Activated CD4-positive, alpha-beta memory T cell treated with anti-CD3 and anti-CD28 coated beads for 36 hours (primary cell): ENCODE data around the gene TFEC. TPM values are rescaled to one million over a fixed set of nuclear protein-coding genes. Genes with fewer than 3 reads are reported as not detected.
"Not testable (repeated sequence)": the region's sequence is repeated elsewhere in the genome, so short reads cannot be mapped to it uniquely, and the experiment has no call there.

ENCODE experiments used
- CTCF ChIA-PET: fragments of 350-600 bp; sonication (Branson Sonifier 250); formaldehyde crosslinking; loops from one replicate; lab custom pipeline; 2021; ENCODE audit warnings: antibody characterized with exemption, inconsistent platforms; lab: Charles Lee
- POLR2A ChIA-PET: fragments of 350-600 bp; sonication (Branson Sonifier 250); formaldehyde crosslinking; loops from one replicate; lab custom pipeline; 2021; ENCODE audit warnings: antibody characterized with exemption; lab: Charles Lee
- DNase-seq: peaks from one replicate; pipeline ENCODE4 v3.0.0-alpha.2; 2020
- H3K27ac Mint-ChIP-seq: one replicate; pipeline ENCODE4 v1.8.0; 2021; ENCODE audit warnings: mixed read lengths
- H3K27me3 Mint-ChIP-seq: one replicate; pipeline ENCODE4 v1.8.0; 2021; ENCODE audit warnings: mixed read lengths
- H3K36me3 Mint-ChIP-seq: one replicate; pipeline ENCODE4 v1.8.0; 2021; ENCODE audit warnings: mixed read lengths
- H3K4me1 Mint-ChIP-seq: one replicate; pipeline ENCODE4 v1.8.0; 2021; ENCODE audit warnings: low read depth, mixed read lengths
- H3K4me3 Mint-ChIP-seq: one replicate; pipeline ENCODE4 v1.8.0; 2021; ENCODE audit warnings: mild to moderate bottlenecking, mixed read lengths
- H3K9me3 Mint-ChIP-seq: one replicate; pipeline ENCODE4 v1.8.0; 2021; ENCODE audit warnings: mixed read lengths
- intact Hi-C: fragments of 100-400 bp; cut with micrococcal nuclease; formaldehyde crosslinking; loops from one replicate; pipeline ENCODE4 v1.15.1; 2023
- total RNA-seq, 2 experiments: library from RNA; stranded (reverse); gene quantifications; one replicate each; pipeline ENCODE4 v1.2.3, GENCODE V29; 2021

TFEC gene
- total RNA-seq, 2 experiments from 2014 or later, result not detected

- CTCF ChIA-PET, result no interaction called here
These were observed 1.8 kb downstream of the TFEC start for GRCh38 chr7:116028787-116029186.

GRCh38 chr7:116027786-116028185 lies 2.8 kb downstream of the TFEC start:
- Mint-ChIP-seq H3K4me1 (no peaks in the 10 kb centered on the region), H3K27ac (no peak overlapping the region), H3K9me3 (no peaks in the 10 kb centered on the region), H3K4me3 (no peak overlapping the region), H3K27me3 (peaks cover 9% of the 10 kb centered on the region), H3K36me3 (no peaks in the 10 kb centered on the region)
- ChIA-PET POLR2A (no interaction called here), CTCF (no interaction called here)
- intact Hi-C loops, result no loop called here
- DNase-seq, result no peak

More at GRCh38 chr7:116028787-116029186, 1.8 kb downstream of the TFEC start:
- Mint-ChIP-seq H3K4me3 (no peak overlapping the region), H3K27ac (no peak overlapping the region), H3K27me3 (peaks cover 9% of the 10 kb centered on the region), H3K4me1 (no peaks in the 10 kb centered on the region), H3K9me3 (no peaks in the 10 kb centered on the region), H3K36me3 (no peaks in the 10 kb centered on the region)
- intact Hi-C loops, result no loop called here
- POLR2A ChIA-PET, result no interaction called here
- DNase-seq, result no peak

- CTCF ChIA-PET, result no interaction called here
- no peaks in the 10 kb centered on the region for H3K4me1 Mint-ChIP-seq
These were observed 5.4 kb downstream of the TFEC start for GRCh38 chr7:116024826-116025809.

GRCh38 chr7:116021237-116021636 lies 9.3 kb downstream of the TFEC start:
- H3K36me3 Mint-ChIP-seq, result no peaks in the 10 kb centered on the region
- no peak overlapping the region for H3K4me3 Mint-ChIP-seq
- no peaks in the 10 kb centered on the region for H3K4me1 Mint-ChIP-seq
- no peaks in the 10 kb centered on the region for H3K9me3 Mint-ChIP-seq
- POLR2A ChIA-PET, result no interaction called here
- DNase-seq, result no peak
- no peak overlapping the region for H3K27ac Mint-ChIP-seq
- peaks cover 2% of the 10 kb centered on the region for H3K27me3 Mint-ChIP-seq
- intact Hi-C loops, result no loop called here
- CTCF ChIA-PET, result no interaction called here

More at GRCh38 chr7:116024826-116025809, 5.4 kb downstream of the TFEC start:
- no peak for DNase-seq
- no peak overlapping the region for H3K4me3 Mint-ChIP-seq
- intact Hi-C loops, result no loop called here
- no peaks in the 10 kb centered on the region for H3K9me3 Mint-ChIP-seq
- peaks cover 3% of the 10 kb centered on the region for H3K27me3 Mint-ChIP-seq
- POLR2A ChIA-PET, result no interaction called here
- H3K36me3 Mint-ChIP-seq, result no peaks in the 10 kb centered on the region
- no peak overlapping the region for H3K27ac Mint-ChIP-seq

GRCh38 chr7:116018731-116019130 lies 11.8 kb downstream of the TFEC start:
- peaks cover 2% of the 10 kb centered on the region for H3K27me3 Mint-ChIP-seq
- no peak overlapping the region for H3K27ac Mint-ChIP-seq
- H3K9me3 Mint-ChIP-seq, result no peaks in the 10 kb centered on the region
- POLR2A ChIA-PET, result no interaction called here
- no peaks in the 10 kb centered on the region for H3K36me3 Mint-ChIP-seq
- no peaks in the 10 kb centered on the region for H3K4me1 Mint-ChIP-seq
- CTCF ChIA-PET, result no interaction called here
- DNase-seq, result no peak
- intact Hi-C loops, result no loop called here
- H3K4me3 Mint-ChIP-seq, result no peak overlapping the region

GRCh38 chr7:116013675-116014074 lies 16.9 kb downstream of the TFEC start:
- intact Hi-C loops, result no loop called here
- ChIA-PET POLR2A (no interaction called here), CTCF (interaction anchor here (0.6 kb wide), 1 partner anchor 231 kb away, joined by 4 read pairs; no protein-coding TSS in a partner anchor)
- DNase-seq, result no peak
- Mint-ChIP-seq H3K27ac (no peak overlapping the region), H3K4me3 (no peak overlapping the region), H3K27me3 (peaks cover 2% of the 10 kb centered on the region), H3K9me3 (no peaks in the 10 kb centered on the region), H3K36me3 (no peaks in the 10 kb centered on the region), H3K4me1 (no peaks in the 10 kb centered on the region)

GRCh38 chr7:116011584-116011983 lies 19.0 kb downstream of the TFEC start:
- DNase-seq, result no peak
- intact Hi-C loops, result no loop called here
- ChIA-PET CTCF (no interaction called here), POLR2A (no interaction called here)
- H3K27ac Mint-ChIP-seq, result no peak overlapping the region
- no peaks in the 10 kb centered on the region for H3K36me3 Mint-ChIP-seq
- H3K9me3 Mint-ChIP-seq, result peaks cover under 1% of the 10 kb centered on the region
- no peaks in the 10 kb centered on the region for H3K4me1 Mint-ChIP-seq
- H3K4me3 Mint-ChIP-seq, result no peak overlapping the region
- no peaks in the 10 kb centered on the region for H3K27me3 Mint-ChIP-seq

GRCh38 chr7:116004762-116005161 lies 25.8 kb downstream of the TFEC start:
- intact Hi-C loops, POLR2A ChIA-PET, H3K4me3 Mint-ChIP-seq, H3K27me3 Mint-ChIP-seq, CTCF ChIA-PET, H3K27ac Mint-ChIP-seq, DNase-seq, H3K36me3 Mint-ChIP-seq, H3K4me1 Mint-ChIP-seq: not testable (repeated sequence)
- H3K9me3 Mint-ChIP-seq, result peaks cover 19% of the 10 kb centered on the region

GRCh38 chr7:115997221-115997620 lies 33.3 kb downstream of the TFEC start:
- Mint-ChIP-seq H3K36me3 (no peaks in the 10 kb centered on the region), H3K9me3 (peaks cover 5% of the 10 kb centered on the region), H3K27ac (no peak overlapping the region), H3K4me1 (no peaks in the 10 kb centered on the region), H3K27me3 (no peaks in the 10 kb centered on the region), H3K4me3 (no peak overlapping the region)
- no peak for DNase-seq
- intact Hi-C loops, result no loop called here
- ChIA-PET CTCF (no interaction called here), POLR2A (no interaction called here)

GRCh38 chr7:115995701-115996100 lies 34.9 kb downstream of the TFEC start:
- intact Hi-C loops, result no loop called here
- Mint-ChIP-seq H3K27ac (no peak overlapping the region), H3K36me3 (no peaks in the 10 kb centered on the region), H3K4me1 (no peaks in the 10 kb centered on the region), H3K4me3 (no peak overlapping the region), H3K9me3 (peaks cover 5% of the 10 kb centered on the region), H3K27me3 (no peaks in the 10 kb centered on the region)
- no peak for DNase-seq
- ChIA-PET POLR2A (no interaction called here), CTCF (no interaction called here)

- Mint-ChIP-seq H3K4me1 (no peaks in the 10 kb centered on the region), H3K9me3 (peaks cover 1% of the 10 kb centered on the region), H3K4me3 (no peak overlapping the region), H3K27me3 (no peaks in the 10 kb centered on the region), H3K36me3 (no peaks in the 10 kb centered on the region), H3K27ac (no peak overlapping the region)
- intact Hi-C loops, result no loop called here
- ChIA-PET POLR2A (no interaction called here), CTCF (no interaction called here)
- no peak for DNase-seq
These were observed 42.2 kb downstream of the TFEC start for GRCh38 chr7:115988401-115988800.

GRCh38 chr7:115987486-115987885 lies 43.1 kb downstream of the TFEC start:
- H3K27ac Mint-ChIP-seq, result no peak overlapping the region

GRCh38 chr7:115984105-115984504 lies 46.5 kb downstream of the TFEC start:
- Mint-ChIP-seq H3K27ac (no peak overlapping the region), H3K4me1 (no peaks in the 10 kb centered on the region), H3K4me3 (no peak overlapping the region), H3K9me3 (no peaks in the 10 kb centered on the region), H3K36me3 (no peaks in the 10 kb centered on the region), H3K27me3 (no peaks in the 10 kb centered on the region)
- intact Hi-C loops, result no loop called here
- CTCF ChIA-PET, result no interaction called here
- POLR2A ChIA-PET, result no interaction called here
- no peak for DNase-seq

More at GRCh38 chr7:115987486-115987885, 43.1 kb downstream of the TFEC start:
- no peaks in the 10 kb centered on the region for H3K9me3 Mint-ChIP-seq
- H3K4me3 Mint-ChIP-seq, result no peak overlapping the region
- intact Hi-C loops, result no loop called here
- no peaks in the 10 kb centered on the region for H3K4me1 Mint-ChIP-seq
- CTCF ChIA-PET, result no interaction called here
- no peak for DNase-seq
- POLR2A ChIA-PET, result no interaction called here
- no peaks in the 10 kb centered on the region for H3K27me3 Mint-ChIP-seq
- H3K36me3 Mint-ChIP-seq, result no peaks in the 10 kb centered on the region
